GM18907 (cell line): ENCODE results near the gene DPAGT1.
"Not testable (repeated sequence)": the region's sequence is repeated elsewhere in the genome, so short reads cannot be mapped to it uniquely, and the experiment has no call there.

ENCODE experiments used
- ATAC-seq: cut with Tn5 transposase; IDR thresholded peaks from one replicate; pipeline ENCODE4 v1.9.1; 2021; ENCODE audit warnings: mild to moderate bottlenecking, moderate library complexity; ENCODE audit not compliant: unreplicated experiment

Gene DPAGT1

GRCh38 chr11:119116235-119116594 is 14.6 kb upstream of the DPAGT1 start:
- no peak for ATAC-seq

DNA sequence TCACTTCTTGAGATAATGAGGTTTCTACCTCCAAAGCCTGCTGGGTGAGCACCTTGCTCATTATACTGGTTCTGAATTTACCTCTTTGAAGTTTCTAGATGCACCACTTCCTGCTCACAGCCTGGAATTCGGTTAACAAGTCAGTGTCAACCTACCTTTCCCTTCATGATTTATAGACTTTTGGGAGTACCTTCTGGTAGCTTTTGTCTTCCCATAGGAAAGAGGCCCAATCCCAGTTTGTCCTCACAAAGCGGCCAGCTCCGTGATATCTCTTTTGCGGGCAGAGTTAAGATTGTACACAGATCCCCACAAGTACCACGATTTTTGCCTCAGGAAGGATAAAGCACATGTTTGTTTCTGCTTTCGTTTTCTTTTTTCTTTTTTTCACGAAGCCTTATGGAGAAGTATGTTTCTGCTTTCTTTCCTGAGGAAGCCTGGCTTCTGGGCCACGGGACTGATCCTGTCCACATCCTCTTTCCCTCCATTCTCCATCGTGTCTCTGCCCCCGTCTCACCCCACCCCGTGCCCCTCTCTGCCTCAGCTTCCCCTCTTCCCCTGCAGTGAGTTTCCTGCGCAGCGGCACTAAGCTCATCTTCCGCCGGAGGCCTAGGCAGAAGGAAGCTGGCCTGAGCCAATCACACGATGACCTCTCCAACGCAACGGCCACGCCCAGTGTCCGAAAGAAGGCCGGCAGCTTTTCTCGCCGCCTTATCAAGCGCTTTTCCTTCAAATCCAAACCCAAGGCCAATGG is 14.0 kb upstream of the DPAGT1 start:
- ATAC-seq, result no peak

GRCh38 chr11:119114351-119114750 is 12.7 kb upstream of the DPAGT1 start:
- no peak for ATAC-seq

DNA sequence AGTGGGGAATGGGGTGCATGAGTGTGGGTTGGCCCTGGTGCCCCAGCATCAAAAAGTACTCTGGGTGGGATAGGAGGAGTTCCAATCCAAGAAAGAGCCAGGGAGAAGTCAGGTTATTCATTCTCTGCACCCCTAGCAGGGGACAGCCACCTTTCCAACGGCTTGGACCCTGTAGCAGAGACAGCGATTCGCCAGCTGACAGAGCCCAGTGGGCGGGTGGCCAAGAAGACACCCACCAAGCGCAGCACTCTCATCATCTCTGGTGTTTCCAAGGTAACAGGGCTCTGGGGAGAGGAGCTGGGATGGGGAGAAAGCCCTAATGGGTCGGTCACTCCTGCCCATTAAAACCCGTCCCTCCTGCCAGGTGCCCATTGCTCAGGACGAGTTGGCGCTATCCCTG is 12.1 kb upstream of the DPAGT1 start:
- ATAC-seq, result no peak

DNA sequence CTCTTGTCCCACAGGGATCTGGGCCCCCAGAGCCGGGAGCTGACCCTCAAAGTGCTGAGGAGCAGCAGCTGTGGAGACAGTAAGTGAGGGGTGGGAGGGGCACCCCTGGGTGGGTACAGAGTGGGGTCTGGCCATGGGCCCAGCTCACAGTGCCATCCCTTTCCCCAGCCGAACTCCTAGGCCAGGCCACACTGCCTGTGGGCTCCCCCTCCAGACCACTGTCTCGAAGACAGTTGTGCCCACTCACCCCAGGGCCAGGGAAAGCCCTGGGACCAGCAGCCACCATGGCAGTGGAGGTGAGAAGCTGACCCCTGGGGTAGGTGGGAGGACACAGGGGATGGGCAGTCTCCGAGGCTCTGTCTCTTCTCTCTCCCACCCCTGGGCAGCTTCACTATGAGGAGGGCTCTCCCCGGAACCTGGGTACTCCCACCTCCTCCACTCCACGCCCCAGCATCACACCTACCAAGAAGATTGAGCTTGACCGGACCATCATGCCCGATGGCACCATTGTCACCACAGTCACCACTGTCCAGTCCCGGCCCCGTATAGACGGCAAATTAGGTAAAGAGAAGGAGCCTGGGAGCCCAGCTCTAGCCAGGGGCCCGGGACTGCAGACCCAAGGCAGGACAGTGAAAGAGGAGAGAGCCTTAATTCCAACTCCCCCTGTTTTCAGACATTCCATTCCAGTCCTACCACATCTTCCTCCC is 10.8 kb upstream of the DPAGT1 start:
- no peak for ATAC-seq

GRCh38 chr11:119111361-119111925 is 9.8 kb upstream of the DPAGT1 start:
- no peak for ATAC-seq

GRCh38 chr11:119110439-119110838 is 8.8 kb upstream of the DPAGT1 start:
- no peak for ATAC-seq

DNA sequence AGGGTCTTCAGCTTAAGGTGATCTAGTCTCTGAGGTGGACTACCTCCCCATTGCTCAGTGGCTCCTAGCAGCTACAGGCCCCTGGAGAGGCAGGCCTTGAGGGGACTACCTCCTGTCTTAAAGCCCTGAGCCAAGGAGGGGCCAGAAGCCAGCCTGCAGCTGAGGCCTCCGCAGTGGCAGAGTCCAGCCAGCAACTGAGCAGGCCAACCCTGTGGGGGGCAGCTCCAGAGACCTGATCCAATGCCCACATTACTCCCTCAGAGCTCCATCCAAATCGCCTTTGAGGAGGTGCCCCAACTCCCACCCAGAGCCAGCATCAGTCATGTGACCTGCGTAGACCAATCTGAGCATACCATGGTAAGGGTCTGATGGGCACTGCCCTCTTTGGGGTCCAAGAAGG is 8.2 kb upstream of the DPAGT1 start:
- ATAC-seq, result no peak

GRCh38 chr11:119108857-119109221 is 7.2 kb upstream of the DPAGT1 start:
- ATAC-seq, result no peak

DNA sequence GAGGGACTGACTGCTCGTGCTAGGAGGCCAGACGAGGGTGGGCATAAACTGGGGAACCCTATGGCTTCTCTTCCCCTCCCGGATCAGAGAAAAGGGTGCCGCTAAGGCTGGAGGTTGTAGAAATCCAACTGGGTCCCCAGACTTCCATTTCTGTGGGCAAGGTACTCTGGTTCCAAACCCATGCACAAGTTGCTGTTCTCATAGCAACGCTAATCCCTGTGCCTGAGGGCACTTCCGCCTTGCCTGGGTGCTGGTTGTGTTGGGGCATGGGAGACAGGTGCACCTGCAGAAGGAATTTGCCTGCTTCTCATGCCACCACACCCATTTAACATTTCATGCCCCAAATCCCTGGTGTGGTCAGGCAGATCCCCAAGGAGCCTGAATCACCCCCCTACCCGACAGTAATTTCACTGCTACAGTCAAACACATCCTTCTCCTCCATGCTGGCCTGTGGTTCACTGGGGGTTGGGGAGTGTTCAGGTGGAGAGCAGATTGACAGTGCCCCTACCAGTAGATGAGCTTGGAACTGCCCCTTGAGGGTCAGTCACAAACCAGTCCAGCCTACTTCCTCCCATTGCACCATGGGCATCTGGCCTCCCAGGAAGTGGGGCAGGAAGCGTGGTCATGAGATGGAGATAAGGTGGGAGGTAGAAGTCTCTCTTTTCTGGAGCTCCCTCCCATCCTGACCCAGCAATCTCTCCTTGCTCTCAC is 6.6 kb upstream of the DPAGT1 start:
- ATAC-seq, result no peak

- ATAC-seq, result peak; percentile 19
Measured at GRCh38 chr11:119107538-119108145, 6.0 kb upstream of the DPAGT1 start.

GRCh38 chr11:119106564-119107537 is 5.2 kb upstream of the DPAGT1 start, which contains the start of gene C2CD2L:
TSS of gene C2CD2L (plus strand) at chr11:119107344. CDS start at chr11:119107742, 398 bp downstream.
- peak; percentile 70 for ATAC-seq

- no peak for ATAC-seq
Measured at GRCh38 chr11:119103793-119104192, 2.1 kb upstream of the DPAGT1 start.

DNA sequence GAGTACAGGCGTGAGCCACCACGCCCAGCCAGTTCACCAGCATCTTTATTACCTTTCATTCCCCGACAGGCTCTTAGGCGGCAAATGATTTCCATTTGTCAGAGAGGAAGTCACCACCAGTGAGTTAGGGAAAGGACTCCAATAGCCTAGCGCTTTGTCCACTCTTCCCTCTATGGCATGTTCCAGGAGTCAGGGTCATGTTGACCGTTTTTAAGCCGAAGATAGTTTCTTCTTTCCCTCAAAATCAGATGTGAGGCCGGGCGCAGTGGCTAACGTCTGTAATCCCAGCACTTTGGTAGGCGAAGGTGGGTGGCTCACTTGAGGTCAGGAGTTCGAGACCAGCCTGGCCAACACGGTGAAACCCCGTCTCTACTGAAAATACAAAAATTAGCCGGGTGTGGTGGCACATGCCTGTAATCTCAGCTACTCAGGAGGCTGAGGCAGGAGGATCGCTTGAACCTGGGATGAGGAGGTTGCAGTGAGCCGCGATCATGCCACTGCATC is 1.6 kb upstream of the DPAGT1 start:
- not testable (repeated sequence) for ATAC-seq

- peak; percentile 21 for ATAC-seq
Measured at GRCh38 chr11:119100994-119101758, 477 bp downstream of the DPAGT1 start.

- ATAC-seq, result no peak
Measured at GRCh38 chr11:119100246-119100970, 1.2 kb downstream of the DPAGT1 start.

GRCh38 chr11:119099711-119100110 is 1.9 kb downstream of the DPAGT1 start:
- ATAC-seq, result no peak
